CD4-positive, alpha-beta memory T cell (primary cell): ENCODE data around the gene CEP70. TPM values are rescaled to one million over a fixed set of nuclear protein-coding genes. Genes with fewer than 3 reads are reported as not detected.

Source experiments
- CTCF ChIA-PET: fragments of 350-600 bp; sonication (Branson Sonifier 250); formaldehyde crosslinking; loops from one replicate; lab custom pipeline; 2021; ENCODE audit warnings: inconsistent platforms; ENCODE audit not compliant: partially characterized antibody; lab: Charles Lee
- POLR2A ChIA-PET: fragments of 350-600 bp; sonication (Branson Sonifier 250); formaldehyde crosslinking; loops from one replicate; lab custom pipeline; 2021; ENCODE audit not compliant: partially characterized antibody; lab: Charles Lee
- DNase-seq, 5 donors: peaks; one replicate each; pipeline versions ENCODE4 v3.0.0 to v3.0.0-alpha.2; 2020 to 2022; ENCODE audit warnings: mixed read lengths in 1 of 5
- H3K27ac ChIP-seq: one replicate; pipeline ENCODE4 v1.7.0; 2013; ENCODE audit warnings: low read depth, low read length
- H3K27me3 ChIP-seq: 2 replicates; pipeline ENCODE4 v1.7.0; 2013; ENCODE audit warnings: mild to moderate bottlenecking, low read length, moderate library complexity; ENCODE audit not compliant: insufficient read depth
- H3K36me3 ChIP-seq: 2 replicates; pipeline ENCODE4 v1.7.0; 2013; ENCODE audit warnings: mild to moderate bottlenecking, low read length, moderate library complexity; ENCODE audit not compliant: insufficient read depth
- H3K4me1 ChIP-seq: 2 replicates; pipeline ENCODE4 v1.7.0; 2013; ENCODE audit warnings: mild to moderate bottlenecking, low read length, moderate library complexity; ENCODE audit not compliant: insufficient read depth
- H3K4me3 ChIP-seq, 2 donors: one replicate each; pipeline ENCODE4 v1.7.0; 2013; ENCODE audit warnings: low read length in 2 of 2, mild to moderate bottlenecking in 1 of 2
- H3K9me3 ChIP-seq, 2 donors: one replicate each; pipeline ENCODE4 v1.7.0; 2013; ENCODE audit warnings: low read length in 2 of 2, control low read depth in 1 of 2; ENCODE audit not compliant: control insufficient read depth in 1 of 2
- H3K27ac Mint-ChIP-seq, 7 donors: one replicate each; pipeline ENCODE4 v1.8.0; 2020 to 2021; ENCODE audit warnings: mixed read lengths in 7 of 7, mild to moderate bottlenecking in 6 of 7, inconsistent platforms in 3 of 7, moderate library complexity in 3 of 7
- H3K27me3 Mint-ChIP-seq, 2 donors: one replicate each; pipeline ENCODE4 v1.8.0; 2020 to 2021; ENCODE audit warnings: mixed read lengths in 2 of 2
- H3K36me3 Mint-ChIP-seq, 2 donors: one replicate each; pipeline ENCODE4 v1.8.0; 2020 to 2021; ENCODE audit warnings: mixed read lengths in 2 of 2, inconsistent platforms in 1 of 2, mild to moderate bottlenecking in 1 of 2
- H3K4me1 Mint-ChIP-seq, 4 donors: one replicate each; pipeline ENCODE4 v1.8.0; 2020 to 2021; ENCODE audit warnings: mixed read lengths in 4 of 4, mild to moderate bottlenecking in 1 of 4
- H3K4me3 Mint-ChIP-seq, 8 donors: one replicate each; pipeline ENCODE4 v1.8.0; 2020 to 2021; ENCODE audit warnings: mixed read lengths in 8 of 8, mild to moderate bottlenecking in 7 of 8, moderate library complexity in 6 of 8, inconsistent platforms in 3 of 8
- H3K9me3 Mint-ChIP-seq, 8 donors: one replicate each; pipeline ENCODE4 v1.8.0; 2020 to 2021; ENCODE audit warnings: mixed read lengths in 8 of 8, mild to moderate bottlenecking in 5 of 8, inconsistent platforms in 3 of 8, moderate library complexity in 1 of 8
- intact Hi-C: fragments of 100-400 bp; cut with micrococcal nuclease; formaldehyde crosslinking; loops from one replicate; pipeline ENCODE4 v1.15.1; 2023
- polyA plus RNA-seq, 2 donors: library from polyadenylated mRNA; unstranded; fragments of 300-500 nt; fragmentation: Illumina TruSeq; gene quantifications; one replicate each; pipeline ENCODE4 v1.2.3, GENCODE V29; 2021
- total RNA-seq, 2 experiments: library from RNA; stranded (reverse); gene quantifications; one replicate each; pipeline ENCODE4 v1.2.3, GENCODE V29; 2021

Gene CEP70
- total and polyA plus RNA-seq, 4 experiments from 2014 or later, result 6.7 to 28.0 (median 17.2) TPM

GRCh38 chr3:138625707-138626365 lies 31.8 kb upstream of the CEP70 start:
- Mint-ChIP-seq H3K27ac (no peak overlapping the region), H3K4me3 (no peak overlapping the region), H3K36me3 (peaks cover 9 to 17% of the 10 kb centered on the region in 2 donors), H3K9me3 (peaks cover 0 to 2% (median 0%) of the 10 kb centered on the region in 8 donors), H3K27me3 (no peaks in the 10 kb centered on the region), H3K4me1 (no peaks in the 10 kb centered on the region)
- ChIA-PET CTCF (interaction anchor here (0.9 to 1.4 kb wide), 4 partner anchors 32 to 310 kb away, joined by 3 to 6 read pairs (median 4); partner anchors contain the start of gene CEP70), POLR2A (no interaction called here)
- intact Hi-C loops, result no loop called here
- Histone ChIP-seq H3K36me3 (no peaks in the 10 kb centered on the region), H3K27ac (no peak overlapping the region), H3K9me3 (no peaks in the 10 kb centered on the region), H3K4me3 (no peak overlapping the region), H3K27me3 (no peaks in the 10 kb centered on the region), H3K4me1 (no peaks in the 10 kb centered on the region)
- no peak for DNase-seq

- no peak overlapping the region for H3K4me3 ChIP-seq
- Mint-ChIP-seq H3K36me3 (peaks cover 2 to 11% of the 10 kb centered on the region in 2 donors), H3K4me1 (no peaks in the 10 kb centered on the region), H3K4me3 (no peak overlapping the region), H3K27me3 (no peaks in the 10 kb centered on the region), H3K27ac (no peak overlapping the region), H3K9me3 (peaks cover 0 to 2% (median 0%) of the 10 kb centered on the region in 8 donors)
- no peaks in the 10 kb centered on the region for H3K9me3 ChIP-seq
- H3K4me1 ChIP-seq, result no peaks in the 10 kb centered on the region
- POLR2A ChIA-PET, result no interaction called here
- intact Hi-C loops, result no loop called here
- CTCF ChIA-PET, result interaction anchor here (1.4 kb wide), 1 partner anchor 30 kb away, joined by 4 read pairs; the partner anchor contains the start of gene CEP70
- no peak for DNase-seq
- H3K27ac ChIP-seq, result no peak overlapping the region
- H3K36me3 ChIP-seq, result no peaks in the 10 kb centered on the region
- no peaks in the 10 kb centered on the region for H3K27me3 ChIP-seq
Observed at GRCh38 chr3:138624518-138624917, 30.5 kb upstream of the CEP70 start.

- intact Hi-C loops, result no loop called here
- POLR2A ChIA-PET, result no interaction called here
- CTCF ChIA-PET, result no interaction called here
Observed at GRCh38 chr3:138620431-138620830, 26.4 kb upstream of the CEP70 start.

GRCh38 chr3:138615462-138615861 lies 21.4 kb upstream of the CEP70 start:
- Mint-ChIP-seq H3K27me3 (no peaks in the 10 kb centered on the region), H3K4me3 (no peak overlapping the region), H3K4me1 (peaks cover 0 to 6% (median 3%) of the 10 kb centered on the region in 4 donors), H3K9me3 (no peaks in the 10 kb centered on the region), H3K36me3 (no peaks in the 10 kb centered on the region), H3K27ac (no peak overlapping the region)
- ChIA-PET CTCF (interaction anchor here (1.0 to 1.6 kb wide), 2 partner anchors 21 to 305 kb away, joined by 3 read pairs; partner anchors contain the start of gene CEP70), POLR2A (no interaction called here)
- Histone ChIP-seq H3K27ac (no peak overlapping the region), H3K4me3 (no peak overlapping the region), H3K9me3 (no peaks in the 10 kb centered on the region), H3K36me3 (no peaks in the 10 kb centered on the region), H3K4me1 (no peaks in the 10 kb centered on the region), H3K27me3 (no peaks in the 10 kb centered on the region)
- intact Hi-C loops, result no loop called here
- no peak for DNase-seq

More at GRCh38 chr3:138620431-138620830, 26.4 kb upstream of the CEP70 start:
- DNase-seq, result no peak
- Mint-ChIP-seq H3K9me3 (no peaks in the 10 kb centered on the region), H3K4me1 (no peaks in the 10 kb centered on the region), H3K4me3 (no peak overlapping the region), H3K27me3 (no peaks in the 10 kb centered on the region), H3K36me3 (peaks cover 2 to 5% of the 10 kb centered on the region in 2 donors), H3K27ac (no peak overlapping the region)
- H3K36me3 ChIP-seq, result no peaks in the 10 kb centered on the region
- H3K27me3 ChIP-seq, result no peaks in the 10 kb centered on the region
- no peak overlapping the region for H3K27ac ChIP-seq
- H3K4me3 ChIP-seq, result no peak overlapping the region
- H3K4me1 ChIP-seq, result no peaks in the 10 kb centered on the region
- no peaks in the 10 kb centered on the region for H3K9me3 ChIP-seq

- no peaks in the 10 kb centered on the region for H3K36me3 ChIP-seq
- no peak for DNase-seq
- H3K27ac ChIP-seq, result peak overlapping the region; percentile 67
- peaks cover 0 to 5% of the 10 kb centered on the region in 2 donors for H3K27me3 Mint-ChIP-seq
- H3K4me3 Mint-ChIP-seq, result peak overlapping the region; percentile 87 to 99 (median 88)
- peaks cover 4 to 5% of the 10 kb centered on the region in 2 donors for H3K36me3 Mint-ChIP-seq
- peaks cover 9 to 23% (median 16%) of the 10 kb centered on the region in 4 donors for H3K4me1 Mint-ChIP-seq
- peaks cover 13% of the 10 kb centered on the region for H3K4me1 ChIP-seq
- POLR2A ChIA-PET, result interaction anchor here (0.8 to 4.9 kb wide), 6 partner anchors 16 to 423 kb away, joined by 4 to 45 read pairs (median 6); partner anchors contain the start of genes ARMC8 and CEP70
- H3K4me3 ChIP-seq, result peak overlapping the region in 1 of 2 donors; percentile 45
- no peaks in the 10 kb centered on the region for H3K27me3 ChIP-seq
- CTCF ChIA-PET, result interaction anchor here (3.1 kb wide), 1 partner anchor 15 kb away, joined by 14 read pairs; the partner anchor contains the start of gene CEP70
- H3K9me3 ChIP-seq, result no peaks in the 10 kb centered on the region
- H3K9me3 Mint-ChIP-seq, result peaks cover 0 to 8% (median 0%) of the 10 kb centered on the region in 8 donors
- intact Hi-C loops, result loop anchor here (1.0 to 5.0 kb wide), 3 partner anchors 16 to 225 kb away; partner anchors contain the start of genes CEP70 and PIK3CB
- peak overlapping the region; percentile 93 to 100 (median 96) for H3K27ac Mint-ChIP-seq
Observed at GRCh38 chr3:138609898-138610266, 15.8 kb upstream of the CEP70 start.

GRCh38 chr3:138608322-138609135 lies 14.5 kb upstream of the CEP70 start, which contains the start of gene FAIM:
FAIM (plus strand) TSS chr3:138608771; CDS start chr3:138619727, 10,956 bp downstream.
- ChIA-PET CTCF (interaction anchor here (1.1 to 1.9 kb wide), 2 partner anchors 14 to 315 kb away, joined by 3 to 13 read pairs; partner anchors contain the start of gene CEP70), POLR2A (interaction anchor here (0.6 to 4.9 kb wide), 8 partner anchors 14 to 422 kb away, joined by 3 to 45 read pairs (median 3); partner anchors contain the start of genes ARMC8 and CEP70)
- peaks cover 7 to 10% of the 10 kb centered on the region in 2 donors for H3K36me3 Mint-ChIP-seq
- peak within 1 kb of the TSS; percentile 93 to 100 (median 96) for H3K27ac Mint-ChIP-seq
- peak within 1 kb of the TSS; percentile 67 for H3K27ac ChIP-seq
- peak; percentile 71 to 84 (median 78) for DNase-seq
- peak within 1 kb of the TSS; percentile 45 to 48 for H3K4me3 ChIP-seq
- peaks cover 0 to 5% of the 10 kb centered on the region in 2 donors for H3K27me3 Mint-ChIP-seq
- H3K9me3 ChIP-seq, result no peaks in the 10 kb centered on the region
- intact Hi-C loops, result loop anchor here (1.0 to 5.0 kb wide), 3 partner anchors 14 to 226 kb away; partner anchors contain the start of genes CEP70 and PIK3CB
- H3K4me1 ChIP-seq, result peaks cover 13% of the 10 kb centered on the region
- H3K36me3 ChIP-seq, result no peaks in the 10 kb centered on the region
- peaks cover 0 to 12% (median under 1%) of the 10 kb centered on the region in 8 donors for H3K9me3 Mint-ChIP-seq
- no peaks in the 10 kb centered on the region for H3K27me3 ChIP-seq
- peak within 1 kb of the TSS; percentile 87 to 99 (median 88) for H3K4me3 Mint-ChIP-seq
- H3K4me1 Mint-ChIP-seq, result peaks cover 9 to 23% (median 16%) of the 10 kb centered on the region in 4 donors
